GM12878 (cell line): Measurements from ENCODE around the gene CCDC8.

Experiments
- E4F1 ChIP-seq: fragments of 450-650 bp; IDR thresholded peaks from 2 replicates; pipeline ENCODE4 v1.6.1; 2018; ENCODE audit warnings: borderline replicate concordance, mild to moderate bottlenecking; ENCODE audit not compliant: partially characterized antibody
- HDAC6 ChIP-seq: fragments of 200-600 bp; sonication (generic); IDR thresholded peaks from one replicate; pipeline ENCODE4 v1.8.0; 2017; ENCODE audit warnings: antibody characterized with exemption; ENCODE audit not compliant: unreplicated experiment
- IRF3 ChIP-seq: fragments of 450-650 bp; IDR thresholded peaks from 2 replicates; pipeline ENCODE4 v1.6.1; 2014; ENCODE audit warnings: mild to moderate bottlenecking
- KAT2A ChIP-seq: conservative IDR thresholded peaks from 2 replicates; pipeline ENCODE4 v1.6.1; 2011; ENCODE audit warnings: low read depth, low read length; ENCODE audit not compliant: control insufficient read depth
- POLR2A ChIP-seq: IDR thresholded peaks from 2 replicates; pipeline ENCODE4 v1.6.1; 2011; ENCODE audit warnings: low read depth, mild to moderate bottlenecking, low read length
- POLR2AphosphoS5 ChIP-seq: IDR thresholded peaks from 2 replicates; pipeline ENCODE4 v1.6.1; 2011; ENCODE audit warnings: mild to moderate bottlenecking, low read length, inconsistent platforms
- SMC3 ChIP-seq: IDR thresholded peaks from 2 replicates; pipeline ENCODE4 v1.6.1; 2011; ENCODE audit warnings: low read length, improper control_type of control experiment, borderline replicate concordance
- SUZ12 ChIP-seq: fragments of 200-600 bp; sonication (generic); IDR thresholded peaks from one replicate; pipeline ENCODE4 v1.6.1; 2018; ENCODE audit warnings: antibody characterized with exemption, mild to moderate bottlenecking; ENCODE audit not compliant: unreplicated experiment
- USF2 ChIP-seq: IDR thresholded peaks from 2 replicates; pipeline ENCODE4 v1.6.1; 2011; ENCODE audit warnings: low read depth, low read length, improper control_type of control experiment, borderline replicate concordance
- ZBTB33 ChIP-seq: fragments of 450-650 bp; IDR thresholded peaks from 2 replicates; pipeline ENCODE4 v1.6.1; 2017; ENCODE audit warnings: mild to moderate bottlenecking
- ZNF384 ChIP-seq: IDR thresholded peaks from 2 replicates; pipeline ENCODE4 v1.6.1; 2012; ENCODE audit warnings: low read depth, mild to moderate bottlenecking, low read length, improper control_type of control experiment, borderline replicate concordance

- TF ChIP-seq IRF3 = no peak
- no peak for TF ChIP-seq ZBTB33
- TF ChIP-seq SUZ12 = no peak
- no peak for TF ChIP-seq SMC3
- no peak for TF ChIP-seq KAT2A
- TF ChIP-seq USF2 = no peak
- TF ChIP-seq E4F1 = no peak
- no peak for TF ChIP-seq POLR2A
- TF ChIP-seq POLR2AphosphoS5 = no peak
- TF ChIP-seq HDAC6 = no peak
- TF ChIP-seq ZNF384 = no peak
These were observed 46.6 kb downstream of the CCDC8 start for GRCh38 chr19:46366620-46367292.
